ENCODE results near the gene MOV10L1. TPM values are rescaled to one million over a fixed set of nuclear protein-coding genes. Genes with fewer than 3 reads are reported as not detected.

MOV10L1 gene
- total and polyA plus RNA-seq, 2 donors (not counting 3 experiments of a cell fraction or from before 2014, with no cell fraction given), result 27.6 to 37.6 TPM

DNA sequence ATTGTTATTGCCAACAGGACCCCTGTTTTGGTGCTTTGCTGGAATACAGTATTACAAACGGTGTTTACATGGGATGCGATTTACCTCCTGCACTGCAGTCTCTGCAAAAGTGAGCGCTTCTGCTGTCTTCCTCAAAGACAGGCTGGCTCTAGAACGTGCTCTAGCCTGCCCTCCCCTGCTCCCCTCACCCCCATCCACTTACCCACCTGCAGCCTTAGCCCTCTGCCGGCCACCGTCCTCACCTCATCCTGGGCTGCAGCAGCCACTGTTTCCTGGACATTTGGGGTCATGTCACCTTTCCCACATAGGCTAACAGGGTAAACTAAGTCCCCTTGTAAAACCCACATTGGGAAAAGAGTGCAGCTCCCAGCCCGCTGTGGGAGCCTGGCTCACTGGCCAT is 71.1 kb downstream of the MOV10L1 start:
- dilution Hi-C loops (cut with MboI; ENCODE audit: extremely low pct_ligation_motif_present, low sequenced_read_pairs), result no loop called here
- CTCF ChIA-PET, result no interaction called here

DNA sequence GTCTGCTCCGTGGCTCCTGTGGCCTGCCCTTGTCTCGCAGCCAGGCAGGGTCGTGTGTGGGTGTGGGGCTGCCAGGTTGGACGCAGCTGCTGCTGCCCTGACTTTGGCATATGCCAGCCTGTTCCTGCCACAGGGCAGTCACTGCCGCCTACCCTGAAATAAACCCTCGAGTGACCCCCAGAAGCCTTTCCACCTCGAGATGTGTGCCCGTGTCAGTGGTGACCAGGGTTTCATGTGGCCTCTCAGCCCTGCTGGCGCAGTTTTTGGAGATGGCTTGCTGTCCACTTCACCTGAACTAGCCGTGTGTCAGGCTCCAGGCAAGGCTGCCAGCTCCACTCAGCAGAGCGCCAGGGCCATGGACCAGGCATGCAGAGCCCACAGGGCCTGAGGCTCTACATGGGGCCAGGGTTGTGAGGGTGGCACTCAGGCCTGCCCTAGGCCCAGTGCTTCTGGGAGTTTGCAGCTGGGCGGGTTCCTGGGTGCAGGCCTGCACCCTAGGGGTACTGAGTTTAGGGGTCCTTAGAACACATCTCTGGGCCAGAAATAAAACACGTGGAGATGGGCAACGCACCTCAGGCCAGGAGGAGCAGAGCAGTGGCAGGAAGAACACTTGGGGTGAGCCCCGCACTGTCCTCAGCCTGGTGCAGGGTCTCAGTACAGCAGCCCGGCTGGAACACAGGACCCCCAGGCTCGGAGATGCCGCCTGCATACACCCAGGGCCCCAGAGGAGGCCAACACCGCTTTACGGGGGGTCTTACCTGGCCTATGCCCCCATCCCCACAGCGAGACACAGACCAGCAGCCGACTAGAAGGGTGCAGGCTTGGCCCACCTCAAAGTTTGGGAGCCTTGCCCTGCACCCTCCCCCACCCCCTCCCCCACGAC is 71.9 kb downstream of the MOV10L1 start:
- no peaks in the 10 kb centered on the region for H3K79me2 ChIP-seq (ENCODE audit: control insufficient read depth, insufficient read depth, low read length)
- H3K9me1 ChIP-seq (replicated peaks; ENCODE audit: control insufficient read depth, extremely low read depth, insufficient read depth, low read length), result no peaks in the 10 kb centered on the region
- no peaks in the 10 kb centered on the region for H3K4me1 ChIP-seq (ENCODE audit: control insufficient read depth, extremely low read depth, insufficient read depth, low read length)
- dilution Hi-C loops (cut with MboI; ENCODE audit: extremely low pct_ligation_motif_present, low sequenced_read_pairs), result no loop called here
- no peak overlapping the region for H3K27ac ChIP-seq (ENCODE audit: insufficient read depth, low read depth, low read length)
- H2AFZ ChIP-seq (ENCODE audit: low read depth, low read length), result no peak overlapping the region
- ChIA-PET CTCF (no interaction called here), POLR2A (interaction anchor here (0.9 kb wide), 1 partner anchor 9 kb away, joined by 3 read pairs; the partner anchor contains the start of gene PANX2)
- H4K20me1 ChIP-seq (replicated peaks; ENCODE audit: control insufficient read depth, extremely low read depth, insufficient read depth, low read length), result no peaks in the 10 kb centered on the region
- H3K9ac ChIP-seq (replicated peaks; ENCODE audit: extremely low read depth, insufficient read depth, low read length), result no peak overlapping the region
- no peak for FAIRE-seq
- intact Hi-C loops (cut with micrococcal nuclease), result no loop called here
- H3K4me3 ChIP-seq (replicated peaks in 1 of 3; ENCODE audit: insufficient read depth in 1 of 3, low read depth in 1 of 3, low read length in 3 of 3), result no peak overlapping the region
- no peak for TF ChIP-seq MYC (IDR thresholded peaks at IDR 0.05; ENCODE audit: low read depth, low read length)
- no peak for TF ChIP-seq JUN (IDR thresholded peaks at IDR 0.05; ENCODE audit: borderline replicate concordance, insufficient read depth, insufficient read length, low read depth)
- no peak for TF ChIP-seq FOS (IDR thresholded peaks at IDR 0.05; ENCODE audit: borderline replicate concordance, insufficient read depth, low read length)
- TF ChIP-seq, protein P1, sequence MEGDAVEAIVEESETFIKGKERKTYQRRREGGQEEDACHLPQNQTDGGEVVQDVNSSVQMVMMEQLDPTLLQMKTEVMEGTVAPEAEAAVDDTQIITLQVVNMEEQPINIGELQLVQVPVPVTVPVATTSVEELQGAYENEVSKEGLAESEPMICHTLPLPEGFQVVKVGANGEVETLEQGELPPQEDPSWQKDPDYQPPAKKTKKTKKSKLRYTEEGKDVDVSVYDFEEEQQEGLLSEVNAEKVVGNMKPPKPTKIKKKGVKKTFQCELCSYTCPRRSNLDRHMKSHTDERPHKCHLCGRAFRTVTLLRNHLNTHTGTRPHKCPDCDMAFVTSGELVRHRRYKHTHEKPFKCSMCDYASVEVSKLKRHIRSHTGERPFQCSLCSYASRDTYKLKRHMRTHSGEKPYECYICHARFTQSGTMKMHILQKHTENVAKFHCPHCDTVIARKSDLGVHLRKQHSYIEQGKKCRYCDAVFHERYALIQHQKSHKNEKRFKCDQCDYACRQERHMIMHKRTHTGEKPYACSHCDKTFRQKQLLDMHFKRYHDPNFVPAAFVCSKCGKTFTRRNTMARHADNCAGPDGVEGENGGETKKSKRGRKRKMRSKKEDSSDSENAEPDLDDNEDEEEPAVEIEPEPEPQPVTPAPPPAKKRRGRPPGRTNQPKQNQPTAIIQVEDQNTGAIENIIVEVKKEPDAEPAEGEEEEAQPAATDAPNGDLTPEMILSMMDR (IDR thresholded peaks at IDR 0.05; ENCODE audit: extremely low read depth in 1 of 2, insufficient read depth in 1 of 2, low read depth in 1 of 2, low read length in 2 of 2), result no peak
- no peak overlapping the region for H3K4me2 ChIP-seq (ENCODE audit: insufficient read depth, low read length)
- BruUV-seq (replicated peaks), result no TSS peak
- no peaks in the 10 kb centered on the region for H3K27me3 ChIP-seq (ENCODE audit: control insufficient read depth in 2 of 2, insufficient read depth in 2 of 2, low read length in 2 of 2)
- DNase-seq (ENCODE audit: low read depth, low spot score), result no peak
- no peaks in the 10 kb centered on the region for H3K9me3 ChIP-seq (replicated peaks; ENCODE audit: control insufficient read depth, insufficient read depth, low read length)
- peaks cover 14 to 30% of the 10 kb centered on the region in 2 experiments for H3K36me3 ChIP-seq (ENCODE audit: control insufficient read depth in 2 of 2, extremely low read depth in 1 of 2, insufficient read depth in 2 of 2, low read length in 2 of 2)

More for the DNA sequence above, 71.1 kb downstream of the MOV10L1 start:
- Histone ChIP-seq H3K4me1 (ENCODE audit: control insufficient read depth, extremely low read depth, insufficient read depth, low read length) (no peaks in the 10 kb centered on the region), H3K27me3 (ENCODE audit: control insufficient read depth in 2 of 2, insufficient read depth in 2 of 2, low read length in 2 of 2) (no peaks in the 10 kb centered on the region), H3K79me2 (ENCODE audit: control insufficient read depth, insufficient read depth, low read length) (no peaks in the 10 kb centered on the region), H3K9me1 (replicated peaks; ENCODE audit: control insufficient read depth, extremely low read depth, insufficient read depth, low read length) (no peaks in the 10 kb centered on the region), H3K36me3 (ENCODE audit: control insufficient read depth in 2 of 2, extremely low read depth in 1 of 2, insufficient read depth in 2 of 2, low read length in 2 of 2) (peaks cover 18 to 32% of the 10 kb centered on the region in 2 experiments), H3K27ac (ENCODE audit: insufficient read depth, low read depth, low read length) (no peak overlapping the region), H3K4me2 (ENCODE audit: insufficient read depth, low read length) (no peak overlapping the region), H3K9me3 (replicated peaks; ENCODE audit: control insufficient read depth, insufficient read depth, low read length) (no peaks in the 10 kb centered on the region), H3K4me3 (replicated peaks in 1 of 3; ENCODE audit: insufficient read depth in 1 of 3, low read depth in 1 of 3, low read length in 3 of 3) (no peak overlapping the region), H2AFZ (ENCODE audit: low read depth, low read length) (no peak overlapping the region), H3K9ac (replicated peaks; ENCODE audit: extremely low read depth, insufficient read depth, low read length) (no peak overlapping the region), H4K20me1 (replicated peaks; ENCODE audit: control insufficient read depth, extremely low read depth, insufficient read depth, low read length) (no peaks in the 10 kb centered on the region)
- no peak for FAIRE-seq
- POLR2A ChIA-PET, result no interaction called here
- no TSS peak for BruUV-seq (replicated peaks)
- no peak for TF ChIP-seq JUN (IDR thresholded peaks at IDR 0.05; ENCODE audit: borderline replicate concordance, insufficient read depth, insufficient read length, low read depth)
- DNase-seq (ENCODE audit: low read depth, low spot score), result no peak
- intact Hi-C loops (cut with micrococcal nuclease), result no loop called here

All from endothelial cell of umbilical vein (primary cell).